NCI-H2196 (cell line): ENCODE results near the gene GAPVD1.
"Not testable (repeated sequence)": the region's sequence is repeated elsewhere in the genome, so short reads cannot be mapped to it uniquely, and the experiment has no call there.

Experiments used
- DNase-seq: peaks from one replicate; lab custom pipeline; 2025; ENCODE audit not compliant: unreplicated experiment; lab: John Stamatoyannopoulos, UW

Gene GAPVD1

GRCh38 chr9:125366676-125367075 lies 105.0 kb downstream of the GAPVD1 start:
- no peak for DNase-seq

GRCh38 chr9:125370786-125371185 lies 109.2 kb downstream of the GAPVD1 start:
- no peak for DNase-seq

DNA sequence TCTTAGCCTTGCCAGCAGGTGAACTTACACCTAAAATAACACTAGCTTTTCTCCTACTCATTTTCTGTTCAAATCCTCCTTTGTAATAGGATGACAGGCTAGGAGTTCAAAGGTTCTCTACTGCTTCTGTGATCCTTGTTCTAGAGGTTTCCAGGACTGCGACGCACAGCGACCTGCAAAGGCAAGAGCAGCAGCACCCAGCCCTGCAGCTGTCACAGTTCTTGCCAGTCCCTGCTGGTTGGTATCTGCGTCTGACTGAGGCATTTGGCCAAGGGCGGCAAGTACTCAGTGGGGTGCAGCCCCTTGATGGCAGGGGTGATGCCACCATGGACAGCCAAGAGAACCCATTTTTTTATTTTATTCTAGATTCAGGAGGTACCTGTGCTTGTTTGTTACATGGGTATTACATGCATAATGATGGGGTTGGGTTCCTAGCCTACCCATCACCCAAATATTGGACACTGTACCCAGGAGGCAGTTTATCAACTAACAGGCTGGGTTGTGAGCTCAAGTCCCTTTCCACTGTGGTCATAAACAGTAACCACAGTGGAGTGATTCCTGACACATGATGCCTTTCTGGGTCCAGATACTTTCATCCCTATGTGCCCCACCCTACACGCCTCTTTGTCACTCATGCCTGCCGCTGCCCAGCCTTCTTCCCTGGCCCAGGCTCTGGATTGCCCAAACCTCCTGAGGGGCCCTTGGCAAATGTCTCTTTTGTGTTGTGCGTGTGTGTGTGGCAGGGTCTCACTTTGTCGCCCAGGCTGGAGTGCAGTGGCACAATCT lies 111.0 kb downstream of the GAPVD1 start:
- no peak for DNase-seq

GRCh38 chr9:125374443-125375309 lies 113.0 kb downstream of the GAPVD1 start:
- DNase-seq, result peak; percentile 76

GRCh38 chr9:125375820-125376219 lies 114.2 kb downstream of the GAPVD1 start:
- DNase-seq, result no peak

DNA sequence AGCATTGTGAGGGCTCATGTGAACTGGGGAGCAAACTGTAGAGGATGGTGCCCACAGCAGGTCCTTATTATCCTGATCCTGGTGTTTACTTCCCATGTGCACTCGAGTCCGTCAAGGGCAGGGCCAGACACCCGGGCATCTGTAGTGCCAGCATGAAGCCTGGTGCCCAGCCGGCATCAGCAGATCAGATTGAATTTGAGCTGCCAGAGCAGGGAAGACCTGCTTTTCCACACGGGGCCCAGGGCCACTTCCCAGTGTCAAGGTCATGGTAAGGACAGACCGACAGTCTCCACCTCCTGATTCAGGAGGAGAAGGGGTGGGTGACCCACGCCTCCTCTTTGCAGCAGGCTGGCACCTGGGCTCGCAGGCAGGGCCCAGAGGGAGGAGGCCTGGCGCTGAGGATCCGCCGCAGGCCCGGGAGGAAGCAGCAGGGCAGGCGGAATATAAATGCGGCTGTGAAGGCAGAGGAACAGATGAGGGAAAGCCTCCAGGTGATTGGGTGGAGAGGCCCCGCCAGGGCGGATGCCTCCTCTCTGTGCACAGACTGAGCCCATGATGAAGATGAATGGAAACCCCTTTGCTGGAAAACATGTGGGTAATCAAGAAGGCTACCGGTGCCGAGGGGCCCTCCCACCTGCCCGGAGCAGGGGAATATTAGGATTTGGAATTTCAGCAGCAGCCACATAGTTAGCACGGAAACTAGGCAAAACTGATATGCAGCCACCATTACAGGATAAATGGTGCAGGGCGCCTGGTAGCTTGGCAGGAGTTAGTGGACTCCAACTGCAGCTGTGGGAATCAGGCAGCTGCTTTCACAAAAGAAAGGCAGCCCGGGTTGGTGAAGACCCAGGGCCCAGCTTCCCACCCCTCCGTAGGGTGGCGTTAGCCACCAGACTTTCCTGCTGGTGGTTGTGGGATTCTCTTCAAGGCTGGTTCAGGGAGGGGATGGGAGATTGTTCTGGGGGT lies 114.9 kb downstream of the GAPVD1 start:
- no peak for DNase-seq

DNA sequence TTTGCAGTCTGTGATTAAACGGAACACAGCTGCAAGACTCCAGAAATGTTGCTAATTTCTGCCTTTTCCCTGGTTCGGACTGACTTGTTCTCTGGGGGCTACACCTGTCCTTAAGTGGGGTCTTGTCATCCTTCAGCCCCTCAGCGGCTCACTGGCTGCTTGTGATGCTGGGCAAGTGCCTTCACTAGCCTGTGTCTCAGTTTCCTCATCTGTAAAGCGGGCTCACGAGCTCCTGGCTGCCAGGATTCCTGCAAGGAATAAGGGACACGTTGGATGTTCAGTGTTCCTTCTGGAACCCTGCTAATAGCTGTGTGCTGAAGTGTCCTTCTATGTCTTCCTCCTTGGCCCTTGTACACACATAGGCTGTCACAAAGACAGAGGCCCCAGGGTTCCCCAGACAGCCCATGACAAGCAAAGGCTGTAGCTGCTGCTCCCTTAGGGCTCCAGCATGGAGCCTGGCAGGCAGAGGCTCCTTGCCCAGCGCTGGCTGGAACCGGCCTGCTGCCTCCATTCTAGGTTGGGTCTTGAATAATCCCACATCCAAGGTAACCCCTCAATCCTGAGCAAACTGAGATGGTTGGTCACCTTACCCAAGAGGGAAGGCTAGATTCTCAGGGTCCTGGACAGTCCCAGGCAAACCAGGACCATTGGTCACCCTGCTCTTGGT lies 116.1 kb downstream of the GAPVD1 start:
- no peak for DNase-seq

DNA sequence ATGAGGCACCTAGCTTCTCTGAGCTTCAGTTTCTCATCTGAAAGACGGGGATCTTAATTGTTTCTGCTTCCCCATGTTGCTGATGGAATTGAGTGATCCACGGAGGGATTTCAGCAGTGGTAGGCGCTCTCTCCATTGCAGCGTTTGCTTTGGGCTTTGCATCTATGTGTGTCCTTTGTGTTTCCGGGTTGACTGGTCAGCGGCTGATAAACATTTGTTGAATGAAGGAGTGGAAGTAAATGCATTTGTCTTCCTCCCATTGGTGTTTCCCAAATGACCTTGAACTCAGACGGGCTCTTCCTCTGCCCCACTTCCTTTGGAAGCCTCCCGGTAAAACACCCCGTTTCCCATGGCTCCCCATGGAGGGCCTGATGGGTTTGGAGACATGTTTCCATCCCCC lies 117.2 kb downstream of the GAPVD1 start:
- no peak for DNase-seq

- DNase-seq, result no peak
Measured at GRCh38 chr9:125379208-125379607, 117.6 kb downstream of the GAPVD1 start.

- DNase-seq, result no peak
Measured at GRCh38 chr9:125380406-125380805, 118.8 kb downstream of the GAPVD1 start.

- DNase-seq, result no peak
Measured at GRCh38 chr9:125387861-125388524, 126.4 kb downstream of the GAPVD1 start.

DNA sequence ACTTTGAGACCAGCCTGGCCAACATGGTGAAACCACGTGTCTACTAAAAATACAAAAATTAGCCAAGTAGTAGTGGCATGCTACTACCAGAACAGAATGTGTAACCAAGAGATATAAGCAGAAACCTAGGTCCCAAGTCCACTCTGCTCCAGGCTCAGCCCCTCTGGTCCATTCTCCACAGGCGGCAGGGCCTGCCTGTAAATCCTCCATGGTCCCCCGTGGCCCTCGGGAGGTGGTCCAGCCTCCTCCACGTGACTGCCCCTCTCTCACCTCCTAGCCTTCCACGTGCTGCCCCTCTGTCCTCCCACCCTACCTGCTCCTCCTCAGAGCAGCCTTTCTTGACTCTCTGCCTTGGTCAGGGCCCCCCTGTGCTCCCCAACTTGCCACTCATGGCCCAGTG lies 127.4 kb downstream of the GAPVD1 start:
- no peak for DNase-seq

GRCh38 chr9:125391704-125392103 lies 130.1 kb downstream of the GAPVD1 start:
- no peak for DNase-seq

DNA sequence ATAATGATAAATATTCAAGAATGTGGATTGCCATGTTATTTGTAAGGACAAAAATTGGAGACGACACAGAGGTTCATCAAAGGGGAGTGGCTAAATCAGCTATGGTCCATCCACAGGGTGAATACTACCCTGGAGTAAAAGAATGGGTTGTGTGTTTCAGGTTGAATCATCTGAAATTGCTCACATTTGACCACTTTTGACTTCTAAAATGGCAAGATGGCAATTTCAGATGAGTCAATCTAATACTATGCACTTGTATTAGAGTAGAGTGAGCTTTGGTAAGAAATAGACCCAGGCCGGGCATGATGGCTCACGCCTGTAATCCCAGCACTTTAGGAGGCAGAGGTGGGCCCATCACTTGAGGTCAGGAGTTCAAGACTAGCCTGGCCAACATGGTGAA lies 131.8 kb downstream of the GAPVD1 start:
- DNase-seq, result no peak

GRCh38 chr9:125396799-125397198 lies 135.2 kb downstream of the GAPVD1 start:
- DNase-seq, result no peak

- DNase-seq, result no peak
Measured at GRCh38 chr9:125397736-125398135, 136.1 kb downstream of the GAPVD1 start.

DNA sequence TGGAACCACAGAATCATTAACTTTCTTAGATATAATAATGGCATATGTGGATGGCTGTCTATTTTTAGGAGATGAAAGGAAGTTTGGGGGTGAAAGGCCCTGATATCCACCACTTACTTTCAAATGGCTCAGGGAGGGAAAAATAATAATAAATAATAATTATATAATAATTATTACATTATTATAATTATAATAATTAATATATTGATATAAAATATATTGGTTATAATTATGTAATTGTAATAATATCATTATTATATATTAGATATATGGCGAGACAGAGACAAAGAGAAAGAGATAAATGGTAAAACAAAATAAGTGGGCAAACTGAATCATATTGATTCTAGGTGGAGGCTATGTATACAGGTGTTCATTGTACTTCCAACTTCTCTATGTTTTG lies 136.6 kb downstream of the GAPVD1 start:
- DNase-seq, result no peak

DNA sequence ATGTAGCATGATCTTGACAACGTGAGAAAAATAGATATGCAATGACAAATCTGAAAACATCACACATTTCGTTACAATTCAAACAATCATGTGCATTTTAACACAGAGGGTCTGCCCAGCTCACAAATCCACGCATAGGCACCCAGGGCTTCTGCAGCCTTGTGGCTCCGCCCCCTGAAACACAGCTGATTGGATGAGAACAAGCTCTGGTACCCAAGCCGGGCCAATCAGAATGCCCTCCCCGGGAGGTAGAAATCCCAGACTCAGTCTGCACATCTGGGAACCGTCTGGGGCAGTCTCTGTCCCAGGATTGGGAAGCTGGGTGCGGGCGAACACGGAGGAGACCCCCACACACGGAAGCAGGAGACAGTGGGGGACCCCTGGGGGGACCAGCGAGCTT lies 137.5 kb downstream of the GAPVD1 start:
- DNase-seq, result no peak

- DNase-seq, result no peak
Measured at GRCh38 chr9:125399666-125400065, 138.0 kb downstream of the GAPVD1 start.

DNA sequence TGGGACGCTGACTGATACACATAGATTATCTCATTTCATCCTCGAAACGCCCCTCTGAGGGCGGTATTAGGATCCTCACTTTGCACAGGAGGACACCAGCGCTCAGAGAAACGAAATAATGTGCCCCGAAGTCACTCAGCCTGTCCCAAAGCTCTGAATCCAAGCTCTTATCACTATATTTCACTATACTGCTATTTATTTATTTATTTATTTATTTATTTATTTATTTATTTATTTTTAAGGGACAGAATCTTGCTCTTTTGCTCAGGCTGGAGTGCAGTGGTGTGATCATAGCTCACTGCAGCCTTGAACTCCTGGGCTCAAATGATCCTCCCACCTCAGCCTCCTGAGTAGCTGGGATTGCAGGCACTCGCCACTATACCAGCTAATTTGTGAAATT lies 138.6 kb downstream of the GAPVD1 start:
- not testable (repeated sequence) for DNase-seq
